Trophoblast cell (in vitro differentiated cells and primary cell): ENCODE results near the gene SUFU.

Experiments
- DNase-seq, 2 donors: peaks; one replicate each; pipeline ENCODE4 v3.0.0-alpha.2; 2016
- H2AFZ ChIP-seq: 2 replicates; pipeline ENCODE4 v1.6.1; 2013; ENCODE audit warnings: low read length, moderate library complexity, mild to moderate bottlenecking; ENCODE audit not compliant: insufficient read depth, poor library complexity
- H2AK5ac ChIP-seq: 2 replicates; pipeline ENCODE4 v1.6.1; 2013; ENCODE audit warnings: mild to moderate bottlenecking, low read length
- H2BK120ac ChIP-seq: 2 replicates; pipeline ENCODE4 v1.6.1; 2013; ENCODE audit warnings: low read length, mild to moderate bottlenecking, moderate library complexity; ENCODE audit not compliant: insufficient read depth, poor library complexity
- H2BK12ac ChIP-seq: 2 replicates; pipeline ENCODE4 v1.6.1; 2013; ENCODE audit warnings: mild to moderate bottlenecking, low read length, moderate library complexity
- H2BK5ac ChIP-seq: 2 replicates; pipeline ENCODE4 v1.6.1; 2013; ENCODE audit warnings: low read length, low read depth, moderate library complexity, mild to moderate bottlenecking; ENCODE audit not compliant: poor library complexity
- H3K14ac ChIP-seq: 2 replicates; pipeline ENCODE4 v1.6.1; 2013; ENCODE audit warnings: mild to moderate bottlenecking, low read length
- H3K18ac ChIP-seq: 2 replicates; pipeline ENCODE4 v1.6.1; 2013; ENCODE audit warnings: mild to moderate bottlenecking, low read length
- H3K23ac ChIP-seq: 2 replicates; pipeline ENCODE4 v1.6.1; 2013; ENCODE audit warnings: low read length
- H3K27ac ChIP-seq: 2 replicates; pipeline ENCODE4 v1.5.1; 2013; ENCODE audit warnings: low read depth, mild to moderate bottlenecking, inconsistent platforms, low read length, moderate library complexity
- H3K27me3 ChIP-seq: 2 replicates; pipeline ENCODE4 v1.6.1; 2013; ENCODE audit warnings: inconsistent platforms, mild to moderate bottlenecking, low read length, moderate library complexity; ENCODE audit not compliant: insufficient read depth
- H3K36me3 ChIP-seq, 2 experiments: 1 replicate in 1 of 2; 2 replicates in 1 of 2; pipeline ENCODE4 v1.6.1; 2013; ENCODE audit warnings: low read length in 2 of 2, mild to moderate bottlenecking in 2 of 2, moderate library complexity in 1 of 2; ENCODE audit not compliant: insufficient read depth in 2 of 2, control insufficient read depth in 1 of 2
- H3K4ac ChIP-seq: 2 replicates; pipeline ENCODE4 v1.6.1; 2013; ENCODE audit warnings: low read depth, mild to moderate bottlenecking, low read length, moderate library complexity
- H3K4me1 ChIP-seq, 2 experiments: 1 replicate in 1 of 2; 2 replicates in 1 of 2; pipeline ENCODE4 v1.6.1; 2013; ENCODE audit warnings: low read length in 2 of 2, mild to moderate bottlenecking in 2 of 2, moderate library complexity in 1 of 2; ENCODE audit not compliant: insufficient read depth in 2 of 2, control insufficient read depth in 1 of 2
- H3K4me2 ChIP-seq: 2 replicates; pipeline ENCODE4 v1.6.1; 2013; ENCODE audit warnings: inconsistent platforms, mild to moderate bottlenecking, low read length, moderate library complexity
- H3K4me3 ChIP-seq: 2 replicates; pipeline ENCODE4 v1.5.1; 2013; ENCODE audit warnings: mild to moderate bottlenecking, low read depth, low read length, inconsistent platforms
- H3K79me1 ChIP-seq: one replicate; pipeline ENCODE4 v1.6.1; 2013; ENCODE audit warnings: low read length
- H3K79me2 ChIP-seq: 2 replicates; pipeline ENCODE4 v1.6.1; 2013; ENCODE audit warnings: low read length, mild to moderate bottlenecking; ENCODE audit not compliant: control insufficient read depth, insufficient read depth, poor library complexity
- H3K9ac ChIP-seq: 2 replicates; pipeline ENCODE4 v1.6.1; 2013; ENCODE audit warnings: mild to moderate bottlenecking, low read length
- H3K9me3 ChIP-seq: 2 replicates; pipeline ENCODE4 v1.6.1; 2013; ENCODE audit warnings: low read depth, mild to moderate bottlenecking, control low read depth, inconsistent platforms, low read length; ENCODE audit not compliant: insufficient read depth
- H4K12ac ChIP-seq: 2 replicates; pipeline ENCODE4 v1.6.1; 2013; ENCODE audit warnings: low read depth, mild to moderate bottlenecking, low read length, moderate library complexity
- H4K8ac ChIP-seq: 2 replicates; pipeline ENCODE4 v1.6.1; 2013; ENCODE audit warnings: low read depth, mild to moderate bottlenecking, low read length, moderate library complexity
- H4K91ac ChIP-seq: one replicate; pipeline ENCODE4 v1.6.1; 2013; ENCODE audit warnings: low read depth, mild to moderate bottlenecking, low read length, moderate library complexity
- WGBS: extraction: QIAGEN DNeasy Blood & Tissue Kit; methylation state at CpG from one replicate; pipeline ENCODE4 v1.1.7; 2013; ENCODE audit warnings: missing lambda C conversion rate; ENCODE audit not compliant: insufficient read length, insufficient coverage; ENCODE audit errors: extremely low coverage; 5-methylcytosine and 5-hydroxymethylcytosine counted together

SUFU gene

GRCh38 chr10:102644066-102644645 is 140.4 kb downstream of the SUFU start, which contains the start of gene TRIM8:
TSS of gene TRIM8 (plus strand) at chr10:102644479. CDS start at chr10:102644618, 139 bp downstream.
- WGBS = no CpG with 5 or more reads among the region's 80 CpGs
- peak; percentile 15 to 45 for DNase-seq
- H3K27me3 ChIP-seq = no peaks in the 10 kb centered on the region

DNA sequence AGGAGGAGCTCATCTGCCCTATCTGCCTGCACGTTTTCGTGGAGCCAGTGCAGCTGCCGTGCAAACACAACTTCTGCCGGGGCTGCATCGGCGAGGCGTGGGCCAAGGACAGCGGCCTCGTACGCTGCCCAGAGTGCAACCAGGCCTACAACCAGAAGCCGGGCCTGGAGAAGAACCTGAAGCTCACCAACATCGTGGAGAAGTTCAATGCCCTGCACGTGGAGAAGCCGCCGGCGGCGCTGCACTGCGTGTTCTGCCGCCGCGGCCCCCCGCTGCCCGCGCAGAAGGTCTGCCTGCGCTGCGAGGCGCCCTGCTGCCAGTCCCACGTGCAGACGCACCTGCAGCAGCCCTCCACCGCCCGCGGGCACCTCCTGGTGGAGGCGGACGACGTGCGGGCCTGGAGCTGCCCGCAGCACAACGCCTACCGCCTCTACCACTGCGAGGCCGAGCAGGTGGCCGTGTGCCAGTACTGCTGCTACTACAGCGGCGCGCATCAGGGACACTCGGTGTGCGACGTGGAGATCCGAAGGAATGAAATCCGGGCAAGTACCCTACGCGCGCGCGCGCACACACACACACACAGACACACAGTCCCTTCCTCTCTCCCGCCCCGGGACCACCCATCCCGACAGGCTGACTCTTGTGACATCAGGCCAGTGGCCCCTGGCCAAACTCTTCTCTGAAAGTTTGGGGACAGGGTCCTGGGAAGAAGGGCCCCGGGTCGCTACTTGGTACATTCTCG is 141.0 kb downstream of the SUFU start:
- Histone ChIP-seq H2BK5ac (peak overlapping the region; percentile 55), H3K14ac (peak overlapping the region; percentile 96)

More at GRCh38 chr10:102644066-102644645, 140.4 kb downstream of the SUFU start, which contains the start of gene TRIM8:
- Histone ChIP-seq H2BK120ac (peak within 1 kb of the TSS; percentile 18), H2BK12ac (peak within 1 kb of the TSS; percentile 32), H3K27ac (peak within 1 kb of the TSS; percentile 99), H3K4ac (peak within 1 kb of the TSS; percentile 84), H2AK5ac (peak within 1 kb of the TSS; percentile 2), H3K79me1 (peaks cover 25% of the 10 kb centered on the region), H3K79me2 (peaks cover 37% of the 10 kb centered on the region), H3K14ac (peak within 1 kb of the TSS; percentile 96), H3K4me2 (peak within 1 kb of the TSS; percentile 92), H4K12ac (peak within 1 kb of the TSS; percentile 43), H3K4me3 (peak within 1 kb of the TSS; percentile 92), H3K4me1 (peaks cover 10 to 35% of the 10 kb centered on the region in 2 experiments), H3K9ac (peak within 1 kb of the TSS; percentile 89), H3K36me3 (peaks cover 16 to 17% of the 10 kb centered on the region in 2 experiments), H4K91ac (peak within 1 kb of the TSS; percentile 95), H3K23ac (no peak within 1 kb of the TSS), H3K9me3 (no peaks in the 10 kb centered on the region), H3K18ac (peak within 1 kb of the TSS; percentile 93), H4K8ac (peak within 1 kb of the TSS; percentile 70), H2BK5ac (peak within 1 kb of the TSS; percentile 94), H2AFZ (peak within 1 kb of the TSS; percentile 40)

DNA sequence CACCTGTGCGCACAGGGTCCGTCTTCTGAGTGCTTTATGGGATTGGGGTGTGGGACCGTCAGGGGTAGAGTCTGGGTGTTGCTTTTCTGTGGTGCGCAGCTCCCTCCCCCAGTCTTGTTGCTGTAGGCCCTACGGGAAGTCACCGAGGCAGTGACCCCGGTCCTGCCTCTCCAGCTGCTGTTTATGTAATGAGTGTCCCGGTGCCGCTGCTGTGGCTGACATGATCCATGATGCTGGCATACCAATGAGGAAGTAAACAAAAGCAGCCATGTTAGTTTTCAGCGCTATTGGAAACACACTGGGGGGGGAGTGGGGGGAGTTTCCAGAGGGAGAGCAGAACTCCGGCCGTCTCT is 141.6 kb downstream of the SUFU start:
- no peaks in the 10 kb centered on the region for H3K27me3 ChIP-seq
- H3K18ac ChIP-seq = peak overlapping the region; percentile 41
- peak overlapping the region; percentile 72 for H3K4me2 ChIP-seq
- H2BK5ac ChIP-seq = peak overlapping the region; percentile 39
- H3K4me1 ChIP-seq = peaks cover 19 to 43% of the 10 kb centered on the region in 2 experiments
- peak overlapping the region; percentile 84 for H3K4ac ChIP-seq
- no peak overlapping the region for H4K12ac ChIP-seq
- H3K23ac ChIP-seq = no peak overlapping the region
- peaks cover 45% of the 10 kb centered on the region for H3K79me2 ChIP-seq
- peaks cover 25% of the 10 kb centered on the region for H3K79me1 ChIP-seq
- WGBS = no CpG with 5 or more reads among the region's 12 CpGs
- peaks cover 16 to 19% of the 10 kb centered on the region in 2 experiments for H3K36me3 ChIP-seq
- H2AFZ ChIP-seq = no peak overlapping the region
- H2BK120ac ChIP-seq = no peak overlapping the region
- no peak overlapping the region for H4K8ac ChIP-seq
- H3K4me3 ChIP-seq = peak overlapping the region; percentile 92
- DNase-seq = peak in 1 of 2 donors; percentile 71
- peak overlapping the region; percentile 82 for H3K9ac ChIP-seq
- peak overlapping the region; percentile 30 for H4K91ac ChIP-seq
- H2AK5ac ChIP-seq = no peak overlapping the region
- H3K27ac ChIP-seq = peak overlapping the region; percentile 50
- H3K9me3 ChIP-seq = no peaks in the 10 kb centered on the region
- peak overlapping the region; percentile 25 for H3K14ac ChIP-seq
- H2BK12ac ChIP-seq = no peak overlapping the region

More for the DNA sequence above, 141.0 kb downstream of the SUFU start:
- Histone ChIP-seq H2AFZ (no peak overlapping the region), H3K27ac (peak overlapping the region; percentile 99), H3K4ac (peak overlapping the region; percentile 84), H2AK5ac (no peak overlapping the region), H3K9ac (peak overlapping the region; percentile 82), H3K36me3 (peaks cover 16 to 17% of the 10 kb centered on the region in 2 experiments), H3K4me1 (peaks cover 15 to 40% of the 10 kb centered on the region in 2 experiments), H3K27me3 (no peaks in the 10 kb centered on the region), H3K4me2 (peak overlapping the region; percentile 72), H3K4me3 (peak overlapping the region; percentile 92), H3K23ac (no peak overlapping the region), H4K12ac (no peak overlapping the region), H2BK12ac (no peak overlapping the region), H4K91ac (peak overlapping the region; percentile 89), H2BK120ac (no peak overlapping the region), H4K8ac (peak overlapping the region; percentile 70), H3K79me2 (peaks cover 41% of the 10 kb centered on the region), H3K18ac (peak overlapping the region; percentile 93), H3K9me3 (no peaks in the 10 kb centered on the region), H3K79me1 (peaks cover 25% of the 10 kb centered on the region)
- DNase-seq = peak; percentile 94 to 95
- WGBS = no CpG with 5 or more reads among the region's 62 CpGs

DNA sequence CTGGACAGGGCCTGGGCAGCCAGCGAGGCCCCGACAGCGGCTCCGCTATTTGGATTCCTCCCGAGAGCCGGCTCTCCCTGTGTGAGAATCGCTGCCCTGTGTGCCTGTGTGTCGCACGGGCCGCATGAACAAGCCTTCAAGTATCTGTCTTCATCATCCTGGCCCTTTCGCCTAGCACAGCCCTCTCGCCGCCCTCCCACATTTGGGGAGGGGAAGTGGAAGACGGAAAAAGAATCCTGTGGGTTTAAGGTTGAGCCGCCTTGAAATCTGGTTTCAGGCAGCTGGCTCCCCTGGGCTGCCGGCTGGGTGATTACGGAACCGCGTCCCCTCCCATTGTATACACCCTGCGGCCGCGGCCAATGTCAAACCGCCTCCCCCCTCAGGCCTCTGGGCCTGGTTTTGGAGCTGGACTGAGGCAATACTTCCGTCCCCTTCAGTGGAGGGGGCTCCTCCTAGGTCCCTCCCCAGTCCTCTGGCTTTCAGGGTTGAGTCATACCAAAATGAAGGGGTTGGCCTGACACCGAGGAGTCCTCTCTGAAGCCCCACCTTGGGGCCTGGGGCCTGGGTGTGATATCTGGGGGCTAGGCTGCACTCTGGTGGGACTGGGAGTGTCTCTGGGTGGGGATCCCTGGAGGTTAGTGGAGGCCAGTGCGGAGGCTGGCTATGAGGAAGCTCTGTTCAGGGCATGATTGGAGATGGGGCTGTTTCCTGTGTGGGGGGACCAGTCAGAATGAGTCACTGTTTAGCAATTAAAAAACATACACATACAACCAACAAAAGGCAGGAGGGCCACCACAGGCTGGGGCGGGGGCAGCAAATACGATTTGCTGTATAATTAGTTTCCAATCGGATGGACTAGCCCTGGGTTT is 142.2 kb downstream of the SUFU start:
- Histone ChIP-seq H3K27ac (peak overlapping the region; percentile 50), H3K4me1 (peaks cover 20 to 48% of the 10 kb centered on the region in 2 experiments), H3K79me2 (peaks cover 46% of the 10 kb centered on the region), H3K4me2 (peak overlapping the region; percentile 72), H2AFZ (no peak overlapping the region), H2BK12ac (no peak overlapping the region), H3K36me3 (peaks cover 16 to 20% of the 10 kb centered on the region in 2 experiments), H3K4me3 (peak overlapping the region; percentile 92), H3K4ac (peak overlapping the region; percentile 67), H2AK5ac (peak overlapping the region; percentile 4), H2BK5ac (peak overlapping the region; percentile 39), H3K14ac (peak overlapping the region; percentile 28), H3K9ac (peak overlapping the region; percentile 39), H3K27me3 (no peaks in the 10 kb centered on the region), H4K8ac (peak overlapping the region; percentile 17), H4K12ac (peak overlapping the region; percentile 6), H3K9me3 (no peaks in the 10 kb centered on the region), H2BK120ac (peak overlapping the region; percentile 9), H4K91ac (peak overlapping the region; percentile 40), H3K18ac (peak overlapping the region; percentile 16), H3K23ac (no peak overlapping the region), H3K79me1 (peaks cover 25% of the 10 kb centered on the region)
- no CpG with 5 or more reads among the region's 29 CpGs for WGBS
- peak; percentile 75 to 78 for DNase-seq
